Measurements from ENCODE around the gene MGLL.

MGLL gene

DNA sequence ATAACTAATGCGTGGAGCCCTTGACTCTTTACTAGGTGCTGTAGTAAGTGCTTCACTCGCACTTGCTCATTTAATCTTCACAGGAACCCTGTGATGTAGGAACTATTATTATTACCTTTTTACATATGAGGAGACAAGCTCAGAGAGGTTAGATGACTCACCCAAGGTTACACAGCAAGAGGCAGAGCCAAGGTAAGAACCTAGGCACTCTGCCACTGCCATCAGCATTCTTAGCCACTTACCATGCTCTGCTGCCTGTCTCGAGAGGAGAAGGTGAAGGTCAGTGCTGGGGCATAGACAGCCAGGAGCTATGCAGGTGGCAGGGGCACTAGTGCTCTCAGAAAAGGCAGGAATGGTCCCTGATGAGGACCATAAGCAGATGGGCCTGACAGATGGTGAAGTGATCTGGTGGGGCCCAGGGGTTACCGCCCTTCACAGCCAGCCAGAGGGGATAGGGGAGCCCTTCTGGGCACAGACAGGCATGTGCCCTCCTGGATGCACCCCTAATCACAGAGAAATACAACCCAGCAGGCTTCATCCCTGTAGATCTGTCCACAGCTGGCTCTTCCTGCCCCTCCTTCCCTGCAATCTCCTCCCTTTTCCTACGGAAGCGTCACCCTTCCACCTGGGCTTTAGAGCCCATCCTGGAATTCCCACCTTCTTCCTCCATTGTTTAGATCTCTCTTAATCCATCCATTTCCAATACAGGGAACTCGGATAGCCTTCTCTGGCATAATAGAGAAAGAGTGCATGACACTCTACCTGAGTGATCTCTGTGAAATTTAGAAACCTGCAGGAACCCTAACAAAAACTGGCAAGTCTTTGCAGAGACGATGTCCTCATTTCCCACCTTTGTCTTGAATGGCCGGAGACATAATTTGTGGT lies 122.7 kb downstream of the MGLL start:
- no peak for DNase-seq

DNA sequence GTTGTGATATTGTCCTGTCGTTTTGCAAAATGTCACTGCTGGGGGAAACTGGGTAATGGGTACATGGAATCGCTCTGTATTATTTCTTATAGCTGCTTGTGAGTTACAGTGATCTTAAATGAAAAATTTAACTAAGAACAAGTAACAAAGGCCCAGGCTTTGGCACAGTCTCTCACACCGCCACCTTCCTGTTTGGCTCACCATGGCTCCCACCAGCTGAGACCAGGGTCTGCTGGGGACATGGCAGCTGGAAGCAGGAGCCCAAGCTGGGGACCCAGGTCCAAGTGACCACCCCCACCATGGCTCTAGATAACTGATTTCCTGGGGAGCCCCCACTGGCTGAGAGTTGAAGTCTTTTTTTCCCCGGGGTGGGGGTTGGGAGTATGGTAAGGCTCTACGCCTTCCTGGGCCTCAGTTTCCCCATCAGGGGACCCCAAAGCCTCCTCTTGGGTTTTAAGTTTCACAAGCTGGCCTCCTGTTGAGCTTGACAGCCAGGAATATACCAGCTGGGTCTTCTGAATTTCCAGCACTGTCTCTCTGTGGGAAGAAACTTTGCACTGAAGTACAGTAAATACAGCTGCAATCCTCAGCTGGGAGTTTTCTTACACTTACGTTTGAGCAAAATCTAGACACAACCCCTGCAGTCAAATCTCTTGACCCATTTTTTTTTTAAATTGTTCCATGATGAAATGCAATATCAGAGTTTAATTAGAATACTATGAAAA lies 123.5 kb downstream of the MGLL start:
- DNase-seq, result no peak

DNA sequence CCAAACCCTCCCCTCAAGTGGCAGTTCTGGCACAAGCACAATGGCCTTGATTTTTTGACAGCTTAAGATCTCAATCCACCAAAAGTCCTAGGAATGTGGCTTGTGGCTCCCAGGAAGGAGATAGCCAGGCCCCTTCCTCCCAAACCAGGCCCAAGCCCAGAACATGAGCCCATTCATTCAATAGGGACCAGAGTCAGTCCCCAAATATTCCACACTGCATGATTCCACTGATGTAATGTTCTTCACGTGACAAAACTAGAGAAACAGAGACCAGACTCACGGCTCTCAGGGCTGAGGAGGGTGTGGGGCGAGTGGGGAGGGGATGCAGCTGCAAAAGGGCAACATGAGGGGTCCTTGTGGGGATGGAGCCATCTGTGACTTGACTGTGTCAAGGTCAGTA lies 124.0 kb downstream of the MGLL start:
- DNase-seq, result no peak

DNA sequence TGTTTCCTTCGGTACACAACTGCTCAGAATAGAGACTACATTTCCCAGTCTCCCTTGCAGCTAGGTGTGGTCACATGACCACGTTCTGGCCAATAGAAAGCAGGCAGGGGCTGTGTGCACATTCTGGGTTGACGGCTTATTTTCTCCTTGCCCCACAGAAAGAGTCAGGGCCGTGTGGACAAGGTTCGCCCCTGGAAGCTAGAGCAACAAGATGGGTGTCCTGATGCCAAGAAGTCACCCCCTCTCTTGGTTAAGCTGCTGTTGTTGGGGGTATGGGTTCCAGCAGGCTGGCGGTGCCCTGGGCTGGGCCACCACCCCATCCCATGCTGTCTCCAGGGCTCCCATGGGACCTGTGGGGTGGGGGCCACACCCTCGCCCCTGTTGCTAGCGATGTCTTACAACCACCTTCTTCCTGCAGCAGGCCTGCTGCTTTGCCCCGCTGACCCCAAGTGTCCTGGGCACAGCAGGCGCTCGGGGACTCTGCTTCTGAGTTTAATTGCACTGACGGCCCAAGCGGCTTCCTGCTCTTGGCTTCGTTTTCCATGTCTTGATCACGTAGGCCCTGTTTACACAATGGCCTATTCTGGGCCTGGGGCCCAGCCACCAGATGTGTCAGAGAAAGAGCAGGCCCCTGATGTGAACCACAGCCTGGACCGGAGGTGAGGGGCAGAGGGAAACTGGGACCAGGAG lies 124.6 kb downstream of the MGLL start:
- DNase-seq, result no peak

DNA sequence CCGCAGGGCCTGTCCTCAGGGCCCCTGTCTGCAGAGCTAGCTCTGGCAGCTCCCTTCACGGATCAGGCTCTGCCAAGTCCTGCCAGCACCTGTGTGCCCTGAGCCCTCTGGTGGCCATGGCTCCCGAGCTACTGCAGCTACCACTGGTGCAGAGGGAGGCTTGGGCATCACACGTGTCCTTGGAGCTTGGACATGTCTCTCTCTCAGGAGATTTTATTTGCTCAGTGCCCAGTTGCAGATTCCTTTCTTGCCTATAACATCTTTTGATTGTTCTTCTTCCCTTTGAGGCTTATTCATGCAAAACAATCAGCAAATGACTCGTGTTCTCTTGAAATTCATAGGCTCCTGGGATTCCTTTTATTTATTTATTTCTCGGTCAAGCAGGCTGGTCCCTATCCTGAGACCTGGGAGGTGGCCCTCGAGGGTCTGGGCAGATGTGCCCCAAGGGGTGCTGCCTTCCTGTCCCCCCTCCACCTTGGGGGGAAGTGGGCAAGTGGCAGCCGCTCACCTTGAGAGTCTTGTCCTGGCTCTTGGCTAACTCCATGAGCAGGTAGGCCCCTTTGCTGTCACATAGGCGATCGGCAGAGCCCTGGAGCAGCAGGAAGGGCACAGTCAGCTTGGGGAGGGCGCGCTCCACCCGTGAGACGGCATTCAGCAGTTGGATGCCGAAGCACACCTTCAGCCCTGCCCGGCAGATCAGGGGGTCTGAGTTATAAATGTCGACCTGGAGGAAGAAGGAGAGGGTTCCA lies 127.7 kb downstream of the MGLL start:
- DNase-seq, result peak; percentile 63

DNA sequence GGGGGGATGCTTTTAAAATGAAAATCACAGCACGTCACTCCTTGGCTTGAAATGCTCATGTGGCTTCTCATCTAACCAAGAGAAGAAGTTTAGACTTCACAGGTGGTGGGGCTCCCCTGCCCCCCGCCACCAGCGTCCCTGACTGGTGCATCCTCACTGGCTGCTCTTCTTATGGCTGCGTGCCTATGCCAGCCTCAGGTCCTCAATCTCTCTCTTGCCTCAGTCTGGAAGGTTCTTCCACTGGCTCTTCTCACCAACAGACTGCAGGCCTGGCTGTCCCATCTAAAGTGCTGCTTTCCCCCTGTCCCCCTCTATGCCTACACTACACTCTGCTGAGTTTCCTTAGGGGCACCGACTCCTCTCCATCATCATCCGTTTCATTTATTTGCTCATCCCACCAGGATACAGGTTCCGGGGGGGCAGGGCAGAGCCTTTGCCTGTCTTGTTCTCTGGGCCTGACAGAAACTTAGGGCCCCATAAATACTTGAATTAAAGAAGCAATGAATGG lies 128.9 kb downstream of the MGLL start:
- no peak for DNase-seq

DNA sequence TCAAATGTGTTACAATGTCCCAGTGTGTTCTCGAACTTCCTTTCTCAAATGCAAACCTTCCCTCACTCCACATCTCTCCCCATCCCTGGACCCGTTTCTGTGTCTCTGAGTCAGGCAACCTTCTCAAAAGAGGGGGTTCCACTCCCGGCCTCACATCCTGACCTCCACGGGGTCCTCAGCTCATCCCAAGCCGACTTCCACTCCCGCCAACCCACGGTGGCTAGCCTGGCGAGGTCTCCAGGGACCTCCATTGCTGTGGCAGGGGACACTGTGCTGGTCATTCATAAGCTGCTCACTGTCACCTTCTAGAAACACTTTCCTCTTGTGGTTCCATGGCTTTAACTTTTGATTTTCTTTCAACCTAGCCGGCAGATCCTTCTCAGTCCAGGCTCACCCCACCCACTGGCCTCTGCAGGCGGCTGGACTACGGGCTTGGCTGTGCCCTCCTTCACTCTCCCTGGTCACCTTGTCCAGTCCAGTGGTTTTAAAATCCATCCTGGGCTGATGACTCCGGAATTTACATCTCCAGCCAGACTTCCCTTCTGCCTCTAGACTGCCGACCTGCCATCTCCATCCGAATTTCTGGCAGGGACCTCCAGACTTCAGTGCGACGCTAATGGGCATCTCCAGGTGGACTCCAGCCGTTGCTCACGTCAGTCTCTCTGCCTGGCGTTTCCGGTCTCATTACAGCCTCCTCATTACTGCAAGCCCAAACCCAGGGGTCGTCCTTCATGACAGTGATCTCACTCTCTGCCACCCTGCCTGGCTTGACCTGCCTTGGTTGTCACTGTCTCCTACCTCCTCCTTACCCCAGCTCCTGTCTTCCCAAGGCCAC lies 129.6 kb downstream of the MGLL start:
- DNase-seq, result no peak

DNA sequence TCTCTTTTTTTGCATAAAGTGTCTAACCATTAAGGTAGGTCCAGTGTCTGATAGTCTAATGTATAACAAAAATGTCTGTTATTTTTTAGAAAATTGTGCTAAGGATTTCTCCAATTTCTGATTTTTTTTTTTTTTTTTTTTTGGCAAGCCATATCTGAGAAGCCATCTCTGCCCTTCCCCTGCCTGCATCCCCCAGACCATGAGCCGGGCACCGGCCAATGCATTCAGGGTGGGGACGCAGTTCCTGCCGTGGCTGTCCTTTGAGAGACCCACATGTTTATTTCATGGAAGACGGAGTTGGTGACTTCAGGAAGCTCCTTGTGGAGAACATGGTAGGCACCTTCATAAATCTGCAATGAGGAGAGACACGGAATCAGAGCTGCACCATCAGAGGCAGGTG lies 130.3 kb downstream of the MGLL start:
- no peak for DNase-seq

DNA sequence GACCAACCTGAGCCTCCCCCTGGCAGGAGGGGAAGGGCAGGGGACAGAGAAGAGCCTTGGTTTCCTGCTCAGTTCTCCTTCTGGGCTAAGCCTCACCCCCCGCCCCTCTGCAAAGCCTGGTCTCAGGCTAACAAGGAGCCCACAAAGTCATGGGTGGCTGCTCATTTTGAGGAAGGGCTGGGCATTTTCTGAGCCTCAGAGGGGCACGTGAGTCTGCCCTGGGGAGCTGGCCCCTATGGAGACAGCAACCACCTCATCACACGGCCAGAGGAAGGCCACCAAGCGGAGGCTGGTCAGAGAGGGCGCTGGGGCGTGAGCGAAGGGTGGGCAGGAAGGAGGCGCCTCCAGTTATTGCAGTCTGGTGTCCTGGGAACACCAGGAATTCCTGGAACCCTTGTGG lies 130.8 kb downstream of the MGLL start:
- DNase-seq, result no peak

DNA sequence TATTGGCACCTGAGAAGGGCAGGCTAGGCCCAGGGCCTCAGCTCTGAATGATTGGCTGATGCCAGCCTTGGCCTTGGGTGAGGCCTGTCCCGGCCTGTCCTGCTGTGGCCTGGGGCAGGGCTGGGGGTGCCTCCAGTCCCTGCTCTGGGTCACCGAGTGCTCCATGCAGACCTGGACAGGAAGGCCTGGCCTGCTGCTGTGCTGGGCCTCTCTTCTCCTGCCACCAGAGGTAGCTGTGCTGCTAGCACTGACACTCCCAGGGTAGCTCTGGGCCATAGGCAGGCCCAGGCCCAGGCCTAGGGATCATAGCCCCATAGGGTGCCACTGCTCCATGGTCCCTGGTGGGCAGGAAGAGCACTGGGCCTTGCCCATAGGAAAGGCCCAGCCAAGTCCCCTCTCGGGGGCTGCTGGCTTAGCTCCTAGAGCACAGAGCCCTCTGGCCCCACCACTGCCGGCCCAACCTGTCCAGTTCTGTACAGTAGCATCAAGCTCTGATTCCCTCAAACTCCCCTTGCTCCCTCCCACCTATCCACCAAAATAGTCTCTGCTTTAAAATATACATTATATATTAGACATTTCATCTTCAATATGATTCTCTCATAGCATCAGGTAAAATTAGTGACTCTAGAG lies 131.4 kb downstream of the MGLL start:
- DNase-seq, result no peak

DNA sequence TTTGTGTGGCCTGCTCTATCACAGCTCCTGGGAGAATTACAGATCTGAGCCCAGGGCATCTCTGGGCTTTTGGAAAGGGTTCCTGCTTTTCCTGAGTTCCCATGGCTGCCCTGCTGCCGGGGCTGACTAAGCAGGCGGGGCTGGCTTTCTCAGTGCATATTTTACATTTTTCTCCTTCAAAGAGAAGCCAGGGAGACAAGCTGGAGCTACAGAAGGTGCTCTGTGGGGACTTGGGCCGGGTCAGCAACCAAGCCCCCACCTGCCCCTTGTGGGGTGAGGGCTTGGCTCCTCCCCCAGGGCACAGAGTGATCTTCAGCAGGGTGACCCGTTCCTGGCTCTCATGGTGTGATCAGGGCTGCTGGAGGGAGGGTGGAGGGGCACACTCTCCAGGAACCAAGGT lies 132.2 kb downstream of the MGLL start:
- no peak for DNase-seq

DNA sequence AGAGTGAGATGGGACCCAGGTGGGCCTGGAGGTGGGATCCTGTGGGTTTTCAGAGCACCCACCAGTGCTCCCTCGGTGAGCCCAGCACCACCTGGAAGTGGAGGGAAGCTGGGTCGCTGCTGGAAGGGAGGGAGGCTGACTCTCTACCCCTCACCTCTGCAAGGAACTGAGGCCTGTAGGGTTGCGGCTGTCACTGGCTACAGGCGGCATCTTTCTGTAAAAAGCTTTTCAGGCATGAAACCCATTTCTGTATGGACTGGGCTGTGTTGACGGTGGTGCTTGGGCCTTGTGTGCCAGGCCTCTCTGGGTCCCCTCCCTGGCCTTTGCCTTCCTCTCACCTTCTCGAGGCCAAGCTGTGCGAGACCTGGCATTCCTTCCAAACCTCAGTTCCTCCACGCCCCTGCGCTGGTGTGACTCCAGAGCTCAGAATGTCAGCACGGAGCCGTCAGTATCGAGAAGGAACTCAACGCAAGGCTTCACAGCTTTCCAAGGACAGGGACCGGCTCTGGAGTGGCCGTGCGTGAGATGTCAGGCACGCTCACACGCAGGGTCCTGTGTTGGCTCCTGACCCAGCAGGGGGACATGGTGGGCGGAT lies 133.0 kb downstream of the MGLL start:
- DNase-seq, result no peak

DNA sequence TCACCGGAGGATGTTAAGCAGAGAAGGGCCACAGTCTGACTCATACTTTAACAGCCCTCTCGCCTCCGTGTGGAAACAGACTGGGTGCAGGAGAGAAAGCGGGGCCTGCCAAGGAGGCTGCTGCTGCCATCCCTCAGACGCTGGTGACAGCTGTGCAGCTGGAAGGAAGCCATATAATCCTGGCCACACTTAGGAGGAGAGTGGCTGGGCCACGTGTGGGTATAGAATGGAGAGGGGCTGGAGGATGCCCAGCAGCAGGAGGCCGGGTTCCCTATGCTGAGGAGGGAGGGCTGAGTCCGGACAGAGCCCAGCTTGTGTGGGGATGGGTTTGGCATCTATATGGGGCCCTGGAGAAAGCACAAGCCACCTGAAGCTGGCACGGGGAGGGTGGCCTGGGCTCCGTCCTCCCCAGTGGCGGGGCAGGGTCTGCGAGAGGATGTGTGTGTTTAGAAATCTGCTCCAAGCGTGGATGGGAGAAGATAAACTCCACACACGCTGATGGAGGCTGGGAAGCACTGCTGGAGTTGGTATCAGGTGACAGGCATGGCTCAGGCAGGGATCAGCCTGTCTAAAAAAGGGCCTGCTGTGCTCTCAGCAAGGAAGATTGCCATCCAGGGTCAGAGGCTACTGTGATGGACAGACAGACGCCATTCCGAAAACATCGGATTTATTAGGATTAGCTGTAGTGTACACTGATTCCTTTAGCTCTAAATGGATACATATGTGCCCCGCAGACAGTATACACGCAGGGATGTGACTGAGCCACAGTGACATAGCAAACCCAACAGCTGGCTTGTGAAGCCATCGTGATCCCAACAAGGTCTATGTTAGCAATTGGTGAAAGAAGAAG lies 133.7 kb downstream of the MGLL start:
- no peak for DNase-seq

DNA sequence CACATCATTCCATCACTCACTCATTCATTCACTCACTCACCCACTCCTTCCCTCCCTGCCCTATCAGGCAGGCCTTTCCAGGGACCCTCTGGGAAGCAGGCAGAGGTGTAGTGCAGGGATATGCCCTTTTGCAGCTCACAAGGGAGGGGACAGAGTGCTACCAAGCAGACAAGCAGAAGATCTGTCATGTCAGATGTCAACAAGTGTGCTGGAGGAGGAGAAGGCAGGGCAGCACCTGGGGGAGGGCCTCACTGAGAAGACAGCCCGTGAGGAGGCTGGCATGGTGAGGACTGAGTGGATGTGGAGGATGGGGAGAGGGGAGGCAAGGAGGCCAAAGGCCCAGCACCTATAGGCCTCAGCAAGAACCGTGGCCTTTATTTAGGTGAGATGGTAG lies 134.3 kb downstream of the MGLL start:
- no peak for DNase-seq

DNA sequence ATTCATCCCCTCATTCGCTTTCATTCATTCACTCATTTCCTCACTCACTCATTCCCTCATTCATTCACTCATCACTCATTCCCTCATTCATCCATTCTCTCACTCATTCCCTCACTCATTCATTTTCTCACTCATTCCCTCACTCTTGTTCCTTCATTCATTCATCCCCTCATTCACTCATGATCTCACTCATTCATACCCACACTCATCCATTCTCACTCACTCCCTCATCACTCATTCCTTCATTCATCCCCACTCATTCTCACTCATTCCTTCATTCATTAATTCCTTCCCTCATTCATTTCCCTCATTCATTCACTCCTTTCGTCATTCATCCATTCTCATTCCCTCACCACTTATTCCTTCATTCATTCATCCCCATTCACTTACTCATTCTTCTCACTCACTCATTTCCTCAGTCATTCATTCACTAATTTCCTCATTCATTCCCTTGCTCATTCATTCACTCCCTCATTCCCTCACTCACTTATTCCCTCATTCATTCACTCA lies 135.0 kb downstream of the MGLL start:
- DNase-seq, result no peak

DNA sequence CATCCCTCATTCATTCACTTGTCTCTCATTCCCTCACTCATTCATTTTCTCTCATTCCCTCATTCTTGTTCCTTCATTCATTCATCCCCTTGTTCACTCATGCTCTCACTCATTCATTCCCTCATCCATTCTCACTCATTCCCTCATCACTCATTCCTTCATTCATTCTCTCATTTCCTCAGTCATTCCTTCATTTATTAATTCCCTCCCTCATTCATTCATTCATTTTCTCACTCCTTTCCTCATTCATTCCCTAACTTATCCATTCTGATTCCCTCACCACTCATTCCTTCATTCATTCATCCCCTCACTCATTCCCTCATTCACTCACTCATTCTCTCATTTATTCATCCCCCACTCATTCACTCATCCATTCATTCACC lies 135.8 kb downstream of the MGLL start:
- DNase-seq, result no peak

DNA sequence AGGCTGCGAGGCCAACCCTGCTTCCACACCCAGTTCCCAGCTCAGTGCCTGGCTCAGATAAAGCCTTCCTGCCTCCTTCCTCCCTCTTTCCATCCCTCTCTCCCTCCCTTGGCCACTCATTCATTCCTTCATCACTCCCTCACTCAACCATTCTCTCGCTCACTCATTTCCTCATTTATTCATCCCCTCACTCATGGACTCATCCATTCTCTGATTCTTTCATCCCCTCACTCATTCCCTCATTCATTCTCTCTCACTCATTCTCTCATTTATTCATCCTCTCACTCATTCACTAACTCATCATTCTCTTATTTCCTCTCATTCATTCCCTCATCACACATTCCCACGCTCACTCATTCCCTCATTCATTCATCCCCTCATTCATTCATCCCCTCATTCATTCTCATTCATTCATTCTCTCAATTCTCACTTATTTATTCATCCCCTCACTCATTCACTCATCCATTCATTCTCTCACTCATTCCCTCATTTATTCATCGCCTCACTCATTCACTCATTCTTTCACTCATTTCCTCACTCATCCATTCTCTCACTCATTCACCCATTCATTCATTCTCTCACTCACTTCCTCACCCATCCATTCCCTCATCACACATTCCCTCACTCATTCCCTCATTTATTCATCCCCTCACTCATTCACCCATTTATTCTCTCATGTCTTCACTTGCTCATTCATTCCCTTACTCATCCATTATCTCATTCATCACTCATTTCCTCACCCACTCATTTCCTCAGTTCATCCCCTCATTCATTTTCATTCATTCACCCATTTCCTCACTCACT lies 136.4 kb downstream of the MGLL start:
- DNase-seq, result no peak

DNA sequence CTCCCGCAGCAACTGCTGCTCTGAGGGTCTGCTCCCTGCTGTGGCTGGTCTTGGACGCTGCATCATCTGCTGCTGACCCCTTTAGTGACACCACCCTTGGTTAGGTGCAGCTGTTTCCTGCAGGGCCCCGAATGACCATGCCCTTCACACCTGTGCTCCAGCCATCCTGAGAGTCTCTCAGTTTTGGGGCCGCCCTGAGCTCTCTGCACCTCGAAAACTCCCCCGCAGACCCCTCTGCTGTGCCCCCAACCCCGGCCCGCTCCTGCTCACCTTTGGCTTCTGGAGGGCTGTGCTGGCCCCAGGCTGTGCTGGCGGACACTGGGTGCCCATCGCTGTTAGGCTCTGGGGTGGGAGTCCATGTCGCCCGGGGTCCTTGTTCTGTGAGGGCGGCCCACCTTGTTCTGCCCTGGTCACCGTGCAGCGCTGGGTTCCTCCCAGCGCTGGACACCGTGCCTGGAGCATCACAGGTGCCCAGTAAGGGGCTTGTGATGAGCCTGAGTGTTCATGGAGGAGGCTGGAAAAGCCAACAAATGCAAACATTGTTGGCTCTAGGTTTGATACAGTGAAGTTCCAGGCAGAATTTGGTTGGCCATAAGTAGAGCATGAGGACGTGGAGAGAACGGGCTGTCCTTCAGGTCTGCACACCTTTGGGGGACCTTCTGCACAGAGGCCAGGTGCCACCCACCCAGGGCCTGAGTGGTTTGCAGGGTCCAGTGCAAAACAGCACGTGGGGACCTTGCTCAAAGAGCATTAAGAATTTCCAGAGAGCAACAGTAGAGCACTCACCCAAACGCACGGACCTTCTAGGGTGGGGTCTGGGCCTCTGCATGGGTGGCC lies 137.2 kb downstream of the MGLL start:
- DNase-seq, result no peak
